ENCODE data around the gene ZNF470. TPM values are rescaled to one million over a fixed set of nuclear protein-coding genes. Genes with fewer than 3 reads are reported as not detected.

The ZNF470 gene
- polyA plus RNA-seq, 6 donors from 2014 or later = 1.6 to 4.5 (median 2.8) TPM

GRCh38 chr19:56577719-56578602 lies 10.7 kb downstream of the ZNF470 start:
- H3K36me3 Mint-ChIP-seq = peaks cover 50 to 62% of the 10 kb centered on the region in 2 donors
- peaks cover 17 to 93% (median 91%) of the 10 kb centered on the region in 7 donors for H3K9me3 Mint-ChIP-seq
- no peaks in the 10 kb centered on the region for H3K4me1 Mint-ChIP-seq
- H3K4me3 Mint-ChIP-seq = no peak overlapping the region
- DNase-seq (no peak), ATAC-seq (ENCODE audit: low read depth in 2 of 2) (no peak)
- H3K27ac Mint-ChIP-seq = no peak overlapping the region
- peaks cover 0 to 3% (median 0%) of the 10 kb centered on the region in 3 donors for H3K27me3 Mint-ChIP-seq

- peak overlapping the region; percentile 59 to 92 (median 88) for H3K27ac Mint-ChIP-seq
- ATAC-seq (ENCODE audit: low read depth in 2 of 2) = no peak
- peaks cover 5 to 25% (median 11%) of the 10 kb centered on the region in 7 donors for H3K9me3 Mint-ChIP-seq
These were observed 27.1 kb downstream of the ZNF470 start for GRCh38 chr19:56594446-56594782.

GRCh38 chr19:56594783-56595547 lies 27.7 kb downstream of the ZNF470 start, which contains the start of gene ZNF71:
ZNF71 (plus strand) TSS chr19:56595302; CDS start chr19:56601559, 6,257 bp downstream.
- H3K36me3 Mint-ChIP-seq = peaks cover 0 to 14% of the 10 kb centered on the region in 2 donors
- peak within 1 kb of the TSS; percentile 90 to 92 (median 92) for H3K27ac Mint-ChIP-seq
- peaks cover 5 to 25% (median 11%) of the 10 kb centered on the region in 7 donors for H3K9me3 Mint-ChIP-seq
- peak; percentile 80 for DNase-seq
- peak; percentile 96 to 97 for ATAC-seq (ENCODE audit: low read depth in 2 of 2)
- peak within 1 kb of the TSS; percentile 81 to 97 (median 92) for H3K4me3 Mint-ChIP-seq
- H3K27me3 Mint-ChIP-seq = peaks cover 0 to 6% (median 0%) of the 10 kb centered on the region in 3 donors
- peaks cover 27 to 37% (median 31%) of the 10 kb centered on the region in 3 donors for H3K4me1 Mint-ChIP-seq

More at GRCh38 chr19:56594446-56594782, 27.1 kb downstream of the ZNF470 start:
- H3K4me3 Mint-ChIP-seq = peak overlapping the region; percentile 81 to 97 (median 92)
- H3K4me1 Mint-ChIP-seq = peaks cover 27 to 37% (median 31%) of the 10 kb centered on the region in 3 donors
- H3K36me3 Mint-ChIP-seq = peaks cover 0 to 14% of the 10 kb centered on the region in 2 donors
- DNase-seq = no peak
- H3K27me3 Mint-ChIP-seq = peaks cover 0 to 12% (median 0%) of the 10 kb centered on the region in 3 donors

GRCh38 chr19:56595548-56595899 lies 28.3 kb downstream of the ZNF470 start:
- H3K27me3 Mint-ChIP-seq = peaks cover 0 to 4% (median 0%) of the 10 kb centered on the region in 3 donors
- H3K9me3 Mint-ChIP-seq = peaks cover 5 to 19% (median 10%) of the 10 kb centered on the region in 7 donors
- H3K27ac Mint-ChIP-seq = peak overlapping the region in 5 of 6 donors; percentile 72 to 92 (median 90)
- peak overlapping the region; percentile 81 to 97 (median 92) for H3K4me3 Mint-ChIP-seq
- peaks cover 29 to 37% (median 33%) of the 10 kb centered on the region in 3 donors for H3K4me1 Mint-ChIP-seq
- ATAC-seq (ENCODE audit: low read depth in 2 of 2) (peak; percentile 14 to 22), DNase-seq (no peak)
- H3K36me3 Mint-ChIP-seq = peaks cover 0 to 11% of the 10 kb centered on the region in 2 donors

GRCh38 chr19:56596676-56597075 lies 29.4 kb downstream of the ZNF470 start:
- peak overlapping the region in 7 of 8 donors; percentile 42 to 97 (median 90) for H3K4me3 Mint-ChIP-seq
- H3K27ac Mint-ChIP-seq = no peak overlapping the region
- H3K36me3 Mint-ChIP-seq = peaks cover 3 to 12% of the 10 kb centered on the region in 2 donors
- H3K4me1 Mint-ChIP-seq = peaks cover 37 to 43% (median 38%) of the 10 kb centered on the region in 3 donors
- peaks cover 3 to 14% (median 7%) of the 10 kb centered on the region in 7 donors for H3K9me3 Mint-ChIP-seq
- no peaks in the 10 kb centered on the region for H3K27me3 Mint-ChIP-seq
- DNase-seq (no peak), ATAC-seq (ENCODE audit: low read depth in 2 of 2) (no peak)

GRCh38 chr19:56597696-56598095 lies 30.4 kb downstream of the ZNF470 start:
- no peak for DNase-seq
- peaks cover 37 to 48% (median 40%) of the 10 kb centered on the region in 3 donors for H3K4me1 Mint-ChIP-seq
- peaks cover 11 to 18% of the 10 kb centered on the region in 2 donors for H3K36me3 Mint-ChIP-seq
- peaks cover 2 to 14% (median 5%) of the 10 kb centered on the region in 7 donors for H3K9me3 Mint-ChIP-seq
- ATAC-seq (ENCODE audit: low read depth in 2 of 2) = no peak
- H3K4me3 Mint-ChIP-seq = peak overlapping the region in 2 of 8 donors; percentile 16 to 85
- no peaks in the 10 kb centered on the region for H3K27me3 Mint-ChIP-seq
- no peak overlapping the region for H3K27ac Mint-ChIP-seq

- no peak for DNase-seq
- no peaks in the 10 kb centered on the region for H3K27me3 Mint-ChIP-seq
- H3K27ac Mint-ChIP-seq = peak overlapping the region in 1 of 6 donors; percentile 76
- no peak overlapping the region for H3K4me3 Mint-ChIP-seq
- no peak for ATAC-seq (ENCODE audit: low read depth in 2 of 2)
- H3K36me3 Mint-ChIP-seq = peaks cover 26 to 30% of the 10 kb centered on the region in 2 donors
- H3K4me1 Mint-ChIP-seq = peaks cover 18 to 31% (median 24%) of the 10 kb centered on the region in 3 donors
- peaks cover 5 to 40% (median 20%) of the 10 kb centered on the region in 7 donors for H3K9me3 Mint-ChIP-seq
These were observed 34.1 kb downstream of the ZNF470 start for GRCh38 chr19:56601375-56601774.

GRCh38 chr19:56603829-56604228 lies 36.6 kb downstream of the ZNF470 start:
- Mint-ChIP-seq H3K9me3 (peaks cover 5 to 55% (median 37%) of the 10 kb centered on the region in 7 donors), H3K27ac (no peak overlapping the region), H3K4me1 (peaks cover 14 to 18% (median 17%) of the 10 kb centered on the region in 3 donors), H3K27me3 (no peaks in the 10 kb centered on the region), H3K36me3 (peaks cover 34 to 40% of the 10 kb centered on the region in 2 donors), H3K4me3 (peak overlapping the region in 1 of 8 donors; percentile 63)
- DNase-seq = no peak
- ATAC-seq (ENCODE audit: low read depth in 2 of 2) = no peak

GRCh38 chr19:56608274-56608964 lies 41.2 kb downstream of the ZNF470 start:
- Mint-ChIP-seq H3K4me3 (no peak overlapping the region), H3K4me1 (peaks cover 4 to 14% (median 8%) of the 10 kb centered on the region in 3 donors), H3K27ac (no peak overlapping the region), H3K36me3 (peaks cover 46 to 49% of the 10 kb centered on the region in 2 donors), H3K9me3 (peaks cover 10 to 68% (median 49%) of the 10 kb centered on the region in 7 donors), H3K27me3 (no peaks in the 10 kb centered on the region)
- DNase-seq (no peak), ATAC-seq (ENCODE audit: low read depth in 2 of 2) (no peak)

- H3K36me3 Mint-ChIP-seq = peaks cover 65 to 68% of the 10 kb centered on the region in 2 donors
- DNase-seq = no peak
- H3K27me3 Mint-ChIP-seq = no peaks in the 10 kb centered on the region
- ATAC-seq (ENCODE audit: low read depth in 2 of 2) = no peak
- peaks cover 17 to 73% (median 55%) of the 10 kb centered on the region in 7 donors for H3K9me3 Mint-ChIP-seq
- no peak overlapping the region for H3K4me3 Mint-ChIP-seq
- peaks cover 8 to 18% (median 16%) of the 10 kb centered on the region in 3 donors for H3K4me1 Mint-ChIP-seq
- H3K27ac Mint-ChIP-seq = no peak overlapping the region
These were observed 44.0 kb downstream of the ZNF470 start for GRCh38 chr19:56611288-56611687.

GRCh38 chr19:56612737-56613136 lies 45.5 kb downstream of the ZNF470 start:
- Mint-ChIP-seq H3K27me3 (no peaks in the 10 kb centered on the region), H3K4me3 (no peak overlapping the region), H3K36me3 (peaks cover 79 to 80% of the 10 kb centered on the region in 2 donors), H3K9me3 (peaks cover 22 to 78% (median 59%) of the 10 kb centered on the region in 7 donors), H3K27ac (peak overlapping the region in 1 of 6 donors; percentile 40), H3K4me1 (peaks cover 3 to 18% (median 17%) of the 10 kb centered on the region in 3 donors)
- DNase-seq = no peak
- no peak for ATAC-seq (ENCODE audit: low read depth in 2 of 2)

- Mint-ChIP-seq H3K27me3 (no peaks in the 10 kb centered on the region), H3K27ac (no peak overlapping the region), H3K9me3 (peaks cover 21 to 76% (median 57%) of the 10 kb centered on the region in 7 donors), H3K4me1 (peaks cover 3 to 25% (median 18%) of the 10 kb centered on the region in 3 donors), H3K36me3 (peaks cover 76 to 81% of the 10 kb centered on the region in 2 donors), H3K4me3 (no peak overlapping the region)
- DNase-seq (no peak), ATAC-seq (ENCODE audit: low read depth in 2 of 2) (no peak)
These were observed 46.4 kb downstream of the ZNF470 start for GRCh38 chr19:56613639-56614038.

Measured in naive B cell (primary cell).